HepG2 (cell line): ENCODE data around the gene DNAH8. TPM values are rescaled to one million over a fixed set of nuclear protein-coding genes. Genes with fewer than 3 reads are reported as not detected.

Source experiments
- ATF3 ChIP-seq: sonication (generic); formaldehyde crosslinking; IDR thresholded peaks from 2 replicates; pipeline ENCODE4 v1.4.0; 2020; ENCODE audit warnings: missing genetic modification reagents
- CHCHD3 ChIP-seq: sonication (generic); formaldehyde crosslinking; IDR thresholded peaks from 2 replicates; pipeline ENCODE4 v1.8.0; 2022; ENCODE audit warnings: mild to moderate bottlenecking, missing genetic modification reagents, moderate library complexity
- DPF2 ChIP-seq: sonication (generic); formaldehyde crosslinking; IDR thresholded peaks from 2 replicates; pipeline ENCODE4 v1.4.0; 2020; ENCODE audit warnings: mild to moderate bottlenecking, low read depth, missing genetic modification reagents, borderline replicate concordance
- HNF4G ChIP-seq, 2 experiments: sonication (generic) in 1 of 2; formaldehyde crosslinking in 1 of 2; IDR thresholded peaks; 2 replicates each; pipeline versions ENCODE4 v1.4.0 to v1.6.1; 2011 to 2020; ENCODE audit warnings: borderline replicate concordance in 2 of 2, low read depth in 2 of 2, mild to moderate bottlenecking in 2 of 2, low read length in 1 of 2, missing genetic modification reagents in 1 of 2, moderate library complexity in 1 of 2
- ZKSCAN5 ChIP-seq: sonication (generic); formaldehyde crosslinking; IDR thresholded peaks from 2 replicates; pipeline ENCODE4 v1.5.1; 2020; ENCODE audit warnings: mild to moderate bottlenecking, missing genetic modification reagents
- ZNF17 ChIP-seq: sonication (generic); formaldehyde crosslinking; IDR thresholded peaks from 2 replicates; pipeline ENCODE4 v1.5.0; 2020; ENCODE audit warnings: mild to moderate bottlenecking, missing genetic modification reagents
- ZNF20 ChIP-seq: sonication (generic); formaldehyde crosslinking; IDR thresholded peaks from 2 replicates; pipeline ENCODE4 v1.4.0; 2020; ENCODE audit warnings: mild to moderate bottlenecking, moderate library complexity, missing genetic modification reagents
- ZNF652 ChIP-seq: IDR thresholded peaks from 2 replicates; pipeline ENCODE4 v1.6.1; 2016; ENCODE audit warnings: low read depth, borderline replicate concordance
- ZNF781 ChIP-seq: sonication (generic); formaldehyde crosslinking; IDR thresholded peaks from 2 replicates; pipeline ENCODE4 v1.5.1; 2020; ENCODE audit warnings: borderline replicate concordance, mild to moderate bottlenecking, missing genetic modification reagents; ENCODE audit errors: not compliant biosample characterization
- ZNF839 ChIP-seq: sonication (generic); formaldehyde crosslinking; IDR thresholded peaks from 2 replicates; pipeline ENCODE4 v1.4.0; 2020; ENCODE audit warnings: missing genetic modification reagents, mild to moderate bottlenecking, borderline replicate concordance
- polyA plus RNA-seq, 8 experiments: library from polyadenylated mRNA; depleted of rRNA in 3 of 8; stranded (reverse) in 7 of 8; unstranded in 1 of 8; fragments of >200 nt; fragmentation: Illumina TruSeq in 4 of 8; extraction: Trizol in 4 of 8; gene quantifications; 2 replicates each; pipeline versions ENCODE4 v1.2.1 to v1.2.3, GENCODE V29; 2011 to 2016; ENCODE audit warnings: low read depth in 4 of 8, missing spikeins in 1 of 8, mixed read lengths in 1 of 8; ENCODE audit not compliant: insufficient read depth in 1 of 8
- total RNA-seq, 5 experiments: library from RNA; depleted of rRNA; stranded (reverse); fragments of >200 nt; fragmentation: Illumina TruSeq; extraction: Trizol; gene quantifications; 2 replicates each; pipeline ENCODE4 v1.2.3, GENCODE V29; 2016; ENCODE audit warnings: low read depth in 1 of 5
- TF ChIP-seq, protein P1 (sequence below): sonication (generic); formaldehyde crosslinking; IDR thresholded peaks from 2 replicates; pipeline ENCODE4 v1.4.0; 2020; ENCODE audit warnings: mild to moderate bottlenecking, missing genetic modification reagents, borderline replicate concordance

DNAH8 gene
- total and polyA plus RNA-seq, 2 of the 13 experiments (the other 11 are each of a cell fraction or from before 2014, with no cell fraction given) = not detected

GRCh38 chr6:38815250-38815649 lies 100.1 kb downstream of the DNAH8 start (continued):
- no peak for TF ChIP-seq ZNF20 (CRISPR knock-in tag)
- TF ChIP-seq ZKSCAN5 (CRISPR knock-in tag) = no peak
- TF ChIP-seq ZNF17 (CRISPR knock-in tag) = no peak
- TF ChIP-seq ATF3 (CRISPR knock-in tag) = no peak
- no peak for TF ChIP-seq ZNF652 (CRISPR knock-in tag)
- no peak for TF ChIP-seq HNF4G (IDR thresholded peaks at IDR 0.05; ENCODE audit: borderline replicate concordance, low read depth, low read length)
- TF ChIP-seq HNF4G (CRISPR knock-in tag; IDR thresholded peaks at IDR 0.05; ENCODE audit: borderline replicate concordance, low read depth) = no peak
- TF ChIP-seq ZNF839 (CRISPR knock-in tag) = no peak
- TF ChIP-seq, protein P1, sequence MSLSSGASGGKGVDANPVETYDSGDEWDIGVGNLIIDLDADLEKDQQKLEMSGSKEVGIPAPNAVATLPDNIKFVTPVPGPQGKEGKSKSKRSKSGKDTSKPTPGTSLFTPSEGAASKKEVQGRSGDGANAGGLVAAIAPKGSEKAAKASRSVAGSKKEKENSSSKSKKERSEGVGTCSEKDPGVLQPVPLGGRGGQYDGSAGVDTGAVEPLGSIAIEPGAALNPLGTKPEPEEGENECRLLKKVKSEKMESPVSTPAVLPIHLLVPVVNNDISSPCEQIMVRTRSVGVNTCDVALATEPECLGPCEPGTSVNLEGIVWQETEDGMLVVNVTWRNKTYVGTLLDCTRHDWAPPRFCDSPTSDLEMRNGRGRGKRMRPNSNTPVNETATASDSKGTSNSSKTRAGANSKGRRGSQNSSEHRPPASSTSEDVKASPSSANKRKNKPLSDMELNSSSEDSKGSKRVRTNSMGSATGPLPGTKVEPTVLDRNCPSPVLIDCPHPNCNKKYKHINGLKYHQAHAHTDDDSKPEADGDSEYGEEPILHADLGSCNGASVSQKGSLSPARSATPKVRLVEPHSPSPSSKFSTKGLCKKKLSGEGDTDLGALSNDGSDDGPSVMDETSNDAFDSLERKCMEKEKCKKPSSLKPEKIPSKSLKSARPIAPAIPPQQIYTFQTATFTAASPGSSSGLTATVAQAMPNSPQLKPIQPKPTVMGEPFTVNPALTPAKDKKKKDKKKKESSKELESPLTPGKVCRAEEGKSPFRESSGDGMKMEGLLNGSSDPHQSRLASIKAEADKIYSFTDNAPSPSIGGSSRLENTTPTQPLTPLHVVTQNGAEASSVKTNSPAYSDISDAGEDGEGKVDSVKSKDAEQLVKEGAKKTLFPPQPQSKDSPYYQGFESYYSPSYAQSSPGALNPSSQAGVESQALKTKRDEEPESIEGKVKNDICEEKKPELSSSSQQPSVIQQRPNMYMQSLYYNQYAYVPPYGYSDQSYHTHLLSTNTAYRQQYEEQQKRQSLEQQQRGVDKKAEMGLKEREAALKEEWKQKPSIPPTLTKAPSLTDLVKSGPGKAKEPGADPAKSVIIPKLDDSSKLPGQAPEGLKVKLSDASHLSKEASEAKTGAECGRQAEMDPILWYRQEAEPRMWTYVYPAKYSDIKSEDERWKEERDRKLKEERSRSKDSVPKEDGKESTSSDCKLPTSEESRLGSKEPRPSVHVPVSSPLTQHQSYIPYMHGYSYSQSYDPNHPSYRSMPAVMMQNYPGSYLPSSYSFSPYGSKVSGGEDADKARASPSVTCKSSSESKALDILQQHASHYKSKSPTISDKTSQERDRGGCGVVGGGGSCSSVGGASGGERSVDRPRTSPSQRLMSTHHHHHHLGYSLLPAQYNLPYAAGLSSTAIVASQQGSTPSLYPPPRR = no peak
- no peak for TF ChIP-seq DPF2 (CRISPR knock-in tag)
- TF ChIP-seq ZNF781 (CRISPR knock-in tag) = no peak
- TF ChIP-seq CHCHD3 (CRISPR knock-in tag) = no peak
- TF ChIP-seq, all 625 proteins: peak for 0
